GM18873 (cell line): ENCODE results near the gene FAM3B.
"Not testable (repeated sequence)": the region's sequence is repeated elsewhere in the genome, so short reads cannot be mapped to it uniquely, and the experiment has no call there.

Experiments used
- ATAC-seq: cut with Tn5 transposase; IDR thresholded peaks from one replicate; pipeline ENCODE4 v1.9.1; 2021; ENCODE audit warnings: mild to moderate bottlenecking, moderate library complexity, moderate number of reproducible peaks; ENCODE audit not compliant: unreplicated experiment, low FRiP score

FAM3B gene, protein sequence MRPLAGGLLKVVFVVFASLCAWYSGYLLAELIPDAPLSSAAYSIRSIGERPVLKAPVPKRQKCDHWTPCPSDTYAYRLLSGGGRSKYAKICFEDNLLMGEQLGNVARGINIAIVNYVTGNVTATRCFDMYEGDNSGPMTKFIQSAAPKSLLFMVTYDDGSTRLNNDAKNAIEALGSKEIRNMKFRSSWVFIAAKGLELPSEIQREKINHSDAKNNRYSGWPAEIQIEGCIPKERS

DNA sequence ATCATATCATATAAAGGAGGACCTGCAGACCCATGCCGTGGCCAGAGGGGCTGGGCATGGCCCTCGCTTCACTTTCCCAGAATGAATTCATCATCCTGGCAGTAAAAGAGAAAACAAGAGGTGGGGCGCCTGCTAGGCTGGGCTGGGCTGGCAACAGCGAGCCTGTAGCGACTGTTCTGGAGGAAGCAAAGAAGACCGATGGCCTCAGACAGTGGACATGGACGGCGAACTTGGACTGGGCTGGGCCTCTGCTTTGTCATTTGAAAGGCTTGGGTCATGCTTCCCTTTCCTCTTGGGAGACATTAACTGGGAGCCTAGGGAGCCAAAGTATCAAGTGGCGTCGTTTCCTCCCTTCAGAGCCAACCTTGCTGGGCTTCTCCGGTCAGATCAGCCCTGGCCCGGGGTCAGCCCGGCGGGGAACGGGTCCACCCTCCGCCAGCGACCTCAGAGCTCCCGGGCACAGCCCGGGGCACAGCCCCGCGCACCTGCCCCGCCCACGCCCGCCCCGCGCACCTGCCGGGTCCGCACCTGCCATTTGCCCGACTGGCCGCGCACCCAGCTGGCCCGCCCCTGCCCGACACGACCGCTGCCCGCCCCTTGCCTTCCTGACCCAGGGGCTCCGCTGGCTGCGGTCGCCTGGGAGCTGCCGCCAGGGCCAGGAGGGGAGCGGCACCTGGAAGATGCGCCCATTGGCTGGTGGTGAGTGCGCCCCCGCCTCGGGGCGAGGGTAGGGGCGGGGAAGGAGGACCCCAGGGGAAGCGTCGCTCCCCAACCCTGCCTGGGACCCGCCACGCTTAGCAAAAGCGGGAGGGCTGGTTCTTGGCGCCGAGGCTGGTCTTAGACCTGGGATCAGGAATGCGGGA is at the start of gene FAM3B:
TSS of gene FAM3B (plus strand) at position 602 of the 863 bp plus-strand sequence. CDS start at position 681, 79 bp downstream.
- no peak for ATAC-seq

GRCh38 chr21:41267346-41267745 is 49.3 kb upstream of the FAM3B start:
- ATAC-seq = no peak

DNA sequence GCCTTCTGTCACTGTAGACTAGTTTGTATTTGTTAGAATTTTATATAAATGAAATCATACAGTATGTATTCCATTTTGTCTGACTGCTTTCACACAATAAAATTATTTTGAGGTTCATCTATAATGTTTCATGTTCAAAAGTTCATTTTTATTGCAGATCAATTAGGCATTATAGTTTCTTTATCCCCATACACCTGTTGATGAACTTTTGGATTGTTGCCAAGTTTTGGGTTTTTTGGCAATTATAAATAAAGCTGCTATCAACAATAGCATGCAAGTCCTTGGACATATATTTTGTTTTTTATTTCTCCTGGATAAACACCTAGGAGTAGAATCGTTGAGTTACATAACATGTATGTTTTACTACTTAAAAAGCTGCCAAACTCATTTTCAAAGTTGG is 47.1 kb upstream of the FAM3B start:
- no peak for ATAC-seq

- ATAC-seq = no peak
Observed at GRCh38 chr21:41277196-41277595, 39.4 kb upstream of the FAM3B start.

- no peak for ATAC-seq
Observed at GRCh38 chr21:41277846-41278245, 38.8 kb upstream of the FAM3B start.

DNA sequence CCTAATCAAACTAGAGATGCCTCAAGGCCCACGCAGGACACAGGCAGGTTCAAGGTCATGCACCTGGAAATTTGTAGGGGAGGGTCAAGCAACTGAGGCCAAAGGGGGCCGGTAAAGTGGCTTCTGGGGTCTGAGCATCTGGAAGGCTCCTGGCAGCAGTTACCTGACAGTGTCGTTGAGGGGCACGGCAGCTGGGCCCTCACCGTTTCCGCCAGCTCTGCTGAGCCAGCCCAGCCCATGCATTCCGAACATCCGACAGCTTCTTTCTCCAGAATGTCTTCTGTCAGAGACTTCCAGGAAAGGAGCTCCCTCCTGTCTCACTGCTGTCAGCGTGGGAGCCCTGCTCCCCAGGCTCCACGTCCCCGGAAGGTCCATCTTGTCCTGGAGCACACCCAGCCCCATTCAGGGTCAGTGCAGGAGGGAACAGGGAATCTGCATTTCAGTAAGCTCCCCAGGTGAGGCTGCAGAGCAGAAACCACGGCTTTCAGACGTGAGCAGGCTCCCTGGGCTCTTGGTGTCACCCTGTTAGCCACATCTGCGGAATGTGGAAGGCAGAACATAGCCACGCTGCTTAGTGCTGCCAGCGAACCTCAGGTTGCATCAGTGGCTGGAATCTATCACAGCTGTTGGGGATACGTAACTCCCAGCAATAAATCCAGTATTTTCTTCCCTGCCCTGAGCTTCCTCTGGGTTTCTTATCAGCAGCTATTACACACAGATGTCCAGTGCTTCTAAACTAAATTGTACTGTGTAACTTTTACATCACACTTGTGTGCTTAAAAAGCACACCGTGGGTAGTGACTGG is 36.3 kb upstream of the FAM3B start:
- ATAC-seq = no peak

GRCh38 chr21:41282412-41282811 is 34.2 kb upstream of the FAM3B start:
- no peak for ATAC-seq

GRCh38 chr21:41283211-41283818 is 33.3 kb upstream of the FAM3B start:
- ATAC-seq = peak; percentile 49

- no peak for ATAC-seq
Observed at GRCh38 chr21:41289431-41289830, 27.2 kb upstream of the FAM3B start.

DNA sequence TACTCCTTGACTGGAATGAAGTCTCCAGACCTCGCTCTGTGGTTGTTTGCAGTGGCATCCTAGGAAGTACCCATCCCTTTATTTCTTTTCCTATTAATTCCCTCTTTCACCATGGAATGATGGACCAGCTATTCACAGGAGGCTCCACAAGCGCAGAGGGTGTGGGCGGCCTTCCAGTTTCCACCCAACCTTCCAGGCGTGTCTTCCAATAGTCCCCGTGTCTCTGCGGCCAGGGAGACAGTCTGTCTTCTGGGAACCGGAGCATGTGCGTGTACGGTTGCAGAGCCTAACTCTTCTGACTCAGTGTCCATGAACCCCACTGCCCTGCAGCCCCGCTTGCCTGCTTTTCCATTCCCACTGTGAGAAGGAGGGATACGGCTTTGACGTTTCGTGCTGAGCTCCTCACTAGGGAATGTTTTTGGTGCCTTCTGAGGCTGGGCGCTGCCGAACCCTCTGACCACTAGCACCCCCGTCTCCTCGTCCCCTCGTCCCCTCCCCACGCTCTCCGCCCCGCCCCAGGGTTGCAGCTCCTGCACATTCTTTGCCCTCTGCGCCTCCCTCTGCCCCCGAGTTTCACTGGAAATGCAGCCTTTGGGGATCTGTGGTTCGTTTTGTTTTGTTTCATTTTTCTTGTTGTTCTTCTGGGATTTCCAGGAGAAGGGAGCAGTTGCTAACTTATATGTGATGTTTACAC is 26.3 kb upstream of the FAM3B start:
- no peak for ATAC-seq

GRCh38 chr21:41294548-41295231 is 21.9 kb upstream of the FAM3B start:
- no peak for ATAC-seq

DNA sequence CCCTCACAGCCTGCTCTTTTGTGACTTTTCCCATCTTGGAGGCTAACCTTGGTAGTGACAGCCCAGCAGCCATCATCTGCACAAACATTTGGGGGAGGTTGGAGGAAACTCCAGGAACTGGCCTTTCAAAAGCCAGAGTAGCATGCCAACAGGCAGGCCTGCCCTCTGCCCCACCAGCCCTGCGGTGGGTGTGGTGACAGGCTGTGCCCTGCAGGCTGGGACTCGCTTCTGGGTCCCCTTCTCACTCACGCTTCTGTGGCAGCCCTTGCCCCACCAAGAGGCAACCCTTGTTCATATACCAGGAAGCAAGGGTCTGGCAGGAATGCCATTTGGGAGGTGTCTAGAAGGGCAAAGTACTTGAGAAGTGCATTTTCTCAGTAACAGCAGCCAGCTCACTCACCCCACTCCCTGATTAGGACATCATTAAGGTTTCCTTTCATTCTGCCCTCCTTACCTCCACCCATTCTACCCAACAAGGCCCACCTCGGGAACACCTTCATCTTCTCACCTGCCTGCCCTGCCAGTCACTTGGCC is 20.8 kb upstream of the FAM3B start:
- ATAC-seq = no peak

- no peak for ATAC-seq
Observed at GRCh38 chr21:41302976-41303375, 13.6 kb upstream of the FAM3B start.

GRCh38 chr21:41304068-41304720 is 12.4 kb upstream of the FAM3B start:
- ATAC-seq = no peak

- no peak for ATAC-seq
Observed at GRCh38 chr21:41307219-41307618, 9.4 kb upstream of the FAM3B start.

DNA sequence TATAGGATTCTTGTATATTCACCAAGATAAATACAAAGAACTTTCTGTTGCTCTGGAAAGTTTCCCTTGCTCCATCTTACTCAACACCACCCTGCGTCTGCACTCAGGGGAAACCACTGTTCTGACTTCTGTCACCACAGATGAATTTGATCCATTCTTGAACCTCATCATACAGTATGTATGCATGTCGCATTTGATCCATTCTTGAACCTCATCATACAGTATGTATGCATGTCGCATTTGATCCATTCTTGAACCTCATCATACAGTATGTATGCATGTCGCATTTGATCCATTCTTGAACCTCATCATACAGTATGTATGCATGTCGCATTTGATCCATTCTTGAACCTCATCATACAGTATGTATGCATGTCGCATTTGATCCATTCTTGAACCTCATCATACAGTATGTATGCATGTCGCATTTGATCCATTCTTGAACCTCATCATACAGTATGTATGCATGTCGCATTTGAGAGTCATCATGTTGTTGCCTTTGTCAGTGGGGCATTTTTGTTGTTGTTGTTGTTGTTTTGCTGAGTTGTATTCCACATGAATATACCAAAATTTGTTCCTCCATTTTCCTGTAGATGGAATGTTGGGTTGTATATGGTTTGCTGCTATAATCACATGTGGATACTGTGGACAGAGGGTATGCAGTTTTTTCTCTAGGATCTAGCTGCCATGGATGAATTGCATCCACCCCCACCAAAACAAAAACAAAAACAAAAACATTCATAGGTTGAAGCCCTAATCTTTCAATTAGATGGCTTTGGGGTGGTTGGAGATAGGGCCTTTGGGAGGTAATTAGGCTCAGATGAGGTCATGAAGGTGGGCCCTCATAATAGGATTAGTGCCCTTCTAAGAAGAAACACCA is 3.1 kb upstream of the FAM3B start:
- not testable (repeated sequence) for ATAC-seq

DNA sequence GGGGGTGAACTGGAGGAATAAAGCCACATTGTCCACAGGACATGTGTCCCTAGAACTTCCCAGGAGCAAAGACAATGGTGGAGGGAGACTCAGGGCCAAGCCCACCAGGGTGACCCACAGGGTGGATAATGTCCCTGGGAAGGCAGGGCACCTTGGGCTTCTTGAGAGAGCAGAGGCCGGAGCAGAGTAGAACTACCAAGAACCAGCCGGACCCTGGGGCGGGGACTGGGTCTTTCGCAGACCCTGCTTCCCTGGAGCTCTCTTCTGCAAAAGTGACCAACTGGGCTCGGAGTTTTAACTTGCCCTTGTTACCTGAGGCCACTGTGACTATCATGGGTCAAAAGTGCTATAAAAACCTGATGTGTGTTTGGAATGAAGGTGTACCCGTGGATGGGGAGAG is 875 bp upstream of the FAM3B start:
- ATAC-seq = no peak

DNA sequence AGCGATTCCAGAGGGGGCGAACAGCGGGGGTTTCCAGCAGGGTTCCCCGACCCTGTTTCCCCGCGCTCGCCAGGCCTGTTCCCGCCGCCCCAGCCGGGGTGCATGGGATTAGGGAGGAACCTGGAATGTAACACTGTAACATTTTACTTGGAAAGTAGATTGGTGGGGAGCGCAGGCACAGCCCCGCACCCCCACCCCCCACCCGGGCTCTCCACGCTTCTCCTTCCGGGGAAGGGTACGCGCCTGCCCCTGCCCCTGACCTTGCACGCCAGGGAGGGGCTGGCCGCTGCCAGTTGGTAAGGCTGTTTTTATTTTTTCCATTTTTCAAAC is 427 bp downstream of the FAM3B start:
- no peak for ATAC-seq
